ENCODE measurements around the gene GABRR3.

GRCh38 chr3:97952280-97952679 is 82.8 kb downstream of the GABRR3 start:
- no peak for TF ChIP-seq EP300 (IDR thresholded peaks at IDR 0.05)
- TF ChIP-seq POLR2AphosphoS5 (IDR thresholded peaks at IDR 0.05) = no peak
- TF ChIP-seq POLR2A (IDR thresholded peaks at IDR 0.05; ENCODE audit: low read depth) = no peak

Measured in esophagus muscularis mucosa (tissue), 3 donors.